HepG2 (cell line): ENCODE results near the gene MACROD2. TPM values are rescaled to one million over a fixed set of nuclear protein-coding genes. Genes with fewer than 3 reads are reported as not detected.

ENCODE experiments used
- ATAC-seq: fragments of 200-7000 bp; cut with Tn5 transposase; 3 replicates; pipeline ENCODE4 v1.9.1; 2020; ENCODE audit warnings: mild to moderate bottlenecking, moderate library complexity
- BruUV-seq: library from RNA; stranded (reverse); fragments of 400-500 nt; replicated peaks from 2 replicates; lab custom pipeline; 2021; lab: Mats Ljungman, UMichigan
- CTCF ChIA-PET: fragments of 300-600 bp; formaldehyde crosslinking; extraction: SDS; loops from one replicate; lab custom pipeline; 2021; ENCODE audit warnings: low total read pairs, inconsistent platforms, low intra/inter-chr PET ratio; lab: Yijun Ruan, JAX
- POLR2A ChIA-PET: fragments of 350-600 bp; sonication (Branson Sonifier 250); formaldehyde crosslinking; loops from one replicate; lab custom pipeline; 2020; ENCODE audit warnings: antibody characterized with exemption, inconsistent platforms; lab: Yijun Ruan, JAX
- DNase-seq: peaks from one replicate; pipeline ENCODE4 v3.0.0-alpha.2; 2015; ENCODE audit warnings: low spot score
- FAIRE-seq: peaks from 3 replicates; lab custom pipeline; 2011; peaks lifted over from hg19 to GRCh38; lab: Jason Lieb, UNC
- H2AFZ ChIP-seq: one replicate; pipeline ENCODE4 v1.6.1; 2011; ENCODE audit warnings: low read length, inconsistent platforms
- H3K27ac ChIP-seq: fragments of 300-600 bp; 3 replicates; pipeline ENCODE4 v1.8.0; 2011; ENCODE audit warnings: mixed run types, mild to moderate bottlenecking, mixed read lengths, low read length, inconsistent platforms; ENCODE audit not compliant: insufficient read depth; ENCODE audit errors: extremely low read length
- H3K27me3 ChIP-seq, 2 experiments: fragments of 200-600 bp in 1 of 2; 2 replicates in 1 of 2; 3 replicates in 1 of 2; pipeline versions ENCODE4 v1.6.0 to v1.8.0; 2011; ENCODE audit warnings: low read length in 2 of 2, mild to moderate bottlenecking in 2 of 2, moderate library complexity in 2 of 2, inconsistent platforms in 1 of 2; ENCODE audit not compliant: insufficient read depth in 2 of 2, control insufficient read depth in 1 of 2
- H3K36me3 ChIP-seq, 2 experiments: fragments of 200-600 bp in 1 of 2; replicated peaks in 1 of 2; 2 replicates in 1 of 2; 3 replicates in 1 of 2; pipeline versions ENCODE4 v1.5.1 to v1.8.0; 2011; ENCODE audit warnings: low read length in 2 of 2, inconsistent platforms in 1 of 2; ENCODE audit not compliant: insufficient read depth in 2 of 2, control insufficient read depth in 1 of 2
- H3K4me1 ChIP-seq: 2 replicates; pipeline ENCODE4 v1.5.1; 2012; ENCODE audit warnings: low read length, inconsistent platforms; ENCODE audit not compliant: insufficient read depth
- H3K4me2 ChIP-seq: 2 replicates; pipeline ENCODE4 v1.6.0; 2011; ENCODE audit warnings: low read depth, low read length, inconsistent platforms
- H3K4me3 ChIP-seq, 3 experiments: fragments of 200-600 bp in 1 of 3; sonication (generic), shearing (Covaris generic) in 1 of 3; replicated peaks in 1 of 3; 2 replicates each; pipeline ENCODE4 v1.5.1; 2011 to 2016; ENCODE audit warnings: low read length in 3 of 3, inconsistent platforms in 2 of 3, low read depth in 2 of 3, mild to moderate bottlenecking in 2 of 3, control low read depth in 1 of 3, mixed read lengths in 1 of 3; ENCODE audit not compliant: insufficient read depth in 1 of 3
- H3K79me2 ChIP-seq: one replicate; pipeline ENCODE4 v1.6.1; 2011; ENCODE audit warnings: low read length, inconsistent platforms; ENCODE audit not compliant: insufficient read depth
- H3K9ac ChIP-seq: 2 replicates; pipeline ENCODE4 v1.6.0; 2011; ENCODE audit warnings: mild to moderate bottlenecking, low read depth, low read length, inconsistent platforms; ENCODE audit not compliant: insufficient read depth
- H3K9me3 ChIP-seq: 2 replicates; pipeline ENCODE4 v1.5.1; 2012; ENCODE audit warnings: mild to moderate bottlenecking, low read length
- H4K20me1 ChIP-seq: 2 replicates; pipeline ENCODE4 v1.6.0; 2011; ENCODE audit warnings: inconsistent platforms, mild to moderate bottlenecking, low read length, moderate library complexity; ENCODE audit not compliant: insufficient read depth
- SSRP1 ChIP-seq: IDR thresholded peaks from 2 replicates; pipeline ENCODE4 v1.6.1; 2016; ENCODE audit warnings: control low read depth
- TFAP4 ChIP-seq: sonication (generic); IDR thresholded peaks from 2 replicates; pipeline ENCODE4 v1.6.1; 2016; ENCODE audit warnings: low read depth, borderline replicate concordance
- WGBS: methylation state at CpG from one replicate; pipeline ENCODE4 v1.1.6; 2017; ENCODE audit warnings: low lambda C conversion rate; 5-methylcytosine and 5-hydroxymethylcytosine counted together
- in situ Hi-C: cut with HindIII; loops from 2 replicates; pipeline ENCODE4 v1.10.0; 2017; ENCODE audit warnings: low pct_unique_long_range_greater_than_20kb; ENCODE audit not compliant: extremely low pct_ligation_motif_present
- intact Hi-C: fragments of 100-400 bp; cut with micrococcal nuclease; formaldehyde crosslinking; loops from one replicate; pipeline ENCODE4 v1.10.0; 2022; ENCODE audit not compliant: unreplicated experiment
- polyA plus RNA-seq, 8 experiments: library from polyadenylated mRNA; depleted of rRNA in 3 of 8; stranded (reverse) in 7 of 8; unstranded in 1 of 8; fragments of >200 nt; fragmentation: Illumina TruSeq in 4 of 8; extraction: Trizol in 4 of 8; gene quantifications; 2 replicates each; pipeline versions ENCODE4 v1.2.1 to v1.2.3, GENCODE V29; 2011 to 2016; ENCODE audit warnings: low read depth in 4 of 8, missing spikeins in 1 of 8, mixed read lengths in 1 of 8; ENCODE audit not compliant: insufficient read depth in 1 of 8
- total RNA-seq, 5 experiments: library from RNA; depleted of rRNA; stranded (reverse); fragments of >200 nt; fragmentation: Illumina TruSeq; extraction: Trizol; gene quantifications; 2 replicates each; pipeline ENCODE4 v1.2.3, GENCODE V29; 2016; ENCODE audit warnings: low read depth in 1 of 5
- TF ChIP-seq, protein P1 (sequence below), 2 experiments: fragments of 450-650 bp in 1 of 2; sonication (generic) in 1 of 2; formaldehyde crosslinking in 1 of 2; IDR thresholded peaks; 2 replicates each; pipeline versions ENCODE4 v1.6.1 to v1.8.0; 2016 to 2022; ENCODE audit warnings: antibody characterized with exemption in 1 of 2, mild to moderate bottlenecking in 1 of 2, missing genetic modification reagents in 1 of 2

Gene MACROD2
- total and polyA plus RNA-seq, 2 of the 13 experiments (the other 11 are each of a cell fraction or from before 2014, with no cell fraction given), result 0.13 to 0.51 TPM

DNA sequence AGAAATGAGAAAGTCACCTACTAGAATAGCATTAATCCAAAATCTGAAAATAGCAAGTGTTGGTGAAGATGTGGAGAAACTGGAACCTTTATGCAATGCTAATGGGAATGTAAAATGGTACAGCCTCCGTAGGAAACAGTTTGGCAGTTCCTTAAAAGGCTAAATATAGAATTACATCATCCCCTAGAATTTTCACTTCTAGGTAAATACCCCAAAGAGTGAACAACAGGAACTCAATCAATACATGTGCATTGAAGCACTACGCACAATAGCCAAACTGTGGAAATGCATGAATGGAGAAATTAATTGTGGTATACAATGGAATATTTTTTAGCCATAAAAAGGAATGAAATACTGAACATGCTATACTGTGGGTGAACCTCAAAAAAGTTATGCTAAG lies 1324.1 kb downstream of the MACROD2 start (continued):
- TF ChIP-seq, protein P1, sequence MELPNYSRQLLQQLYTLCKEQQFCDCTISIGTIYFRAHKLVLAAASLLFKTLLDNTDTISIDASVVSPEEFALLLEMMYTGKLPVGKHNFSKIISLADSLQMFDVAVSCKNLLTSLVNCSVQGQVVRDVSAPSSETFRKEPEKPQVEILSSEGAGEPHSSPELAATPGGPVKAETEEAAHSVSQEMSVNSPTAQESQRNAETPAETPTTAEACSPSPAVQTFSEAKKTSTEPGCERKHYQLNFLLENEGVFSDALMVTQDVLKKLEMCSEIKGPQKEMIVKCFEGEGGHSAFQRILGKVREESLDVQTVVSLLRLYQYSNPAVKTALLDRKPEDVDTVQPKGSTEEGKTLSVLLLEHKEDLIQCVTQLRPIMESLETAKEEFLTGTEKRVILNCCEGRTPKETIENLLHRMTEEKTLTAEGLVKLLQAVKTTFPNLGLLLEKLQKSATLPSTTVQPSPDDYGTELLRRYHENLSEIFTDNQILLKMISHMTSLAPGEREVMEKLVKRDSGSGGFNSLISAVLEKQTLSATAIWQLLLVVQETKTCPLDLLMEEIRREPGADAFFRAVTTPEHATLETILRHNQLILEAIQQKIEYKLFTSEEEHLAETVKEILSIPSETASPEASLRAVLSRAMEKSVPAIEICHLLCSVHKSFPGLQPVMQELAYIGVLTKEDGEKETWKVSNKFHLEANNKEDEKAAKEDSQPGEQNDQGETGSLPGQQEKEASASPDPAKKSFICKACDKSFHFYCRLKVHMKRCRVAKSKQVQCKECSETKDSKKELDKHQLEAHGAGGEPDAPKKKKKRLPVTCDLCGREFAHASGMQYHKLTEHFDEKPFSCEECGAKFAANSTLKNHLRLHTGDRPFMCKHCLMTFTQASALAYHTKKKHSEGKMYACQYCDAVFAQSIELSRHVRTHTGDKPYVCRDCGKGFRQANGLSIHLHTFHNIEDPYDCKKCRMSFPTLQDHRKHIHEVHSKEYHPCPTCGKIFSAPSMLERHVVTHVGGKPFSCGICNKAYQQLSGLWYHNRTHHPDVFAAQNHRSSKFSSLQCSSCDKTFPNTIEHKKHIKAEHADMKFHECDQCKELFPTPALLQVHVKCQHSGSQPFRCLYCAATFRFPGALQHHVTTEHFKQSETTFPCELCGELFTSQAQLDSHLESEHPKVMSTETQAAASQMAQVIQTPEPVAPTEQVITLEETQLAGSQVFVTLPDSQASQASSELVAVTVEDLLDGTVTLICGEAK (IDR thresholded peaks at IDR 0.05), result no peak
- TF ChIP-seq, protein P1 (CRISPR knock-in tag; IDR thresholded peaks at IDR 0.05), result no peak

GRCh38 chr20:15320941-15321340 lies 1325.6 kb downstream of the MACROD2 start:
- intact Hi-C loops (no loop called here), in situ Hi-C loops (no loop called here)
- Histone ChIP-seq H3K27ac (no peak overlapping the region), H3K27me3 (no peaks in the 10 kb centered on the region), H3K9ac (no peak overlapping the region), H3K9me3 (peaks cover 83% of the 10 kb centered on the region), H3K4me1 (no peaks in the 10 kb centered on the region), H3K79me2 (no peaks in the 10 kb centered on the region), H3K36me3 (no peaks in the 10 kb centered on the region), H2AFZ (no peak overlapping the region), H3K4me3 (no peak overlapping the region), H3K4me2 (no peak overlapping the region), H4K20me1 (no peaks in the 10 kb centered on the region)
- ChIA-PET POLR2A (no interaction called here), CTCF (no interaction called here)
- FAIRE-seq (no peak), DNase-seq (no peak), ATAC-seq (no peak)
- TF ChIP-seq TFAP4, result no peak
- TF ChIP-seq SSRP1 (CRISPR knock-in tag), result no peak
- WGBS, result 8% methylated on average over 2 of the region's 2 CpGs
- BruUV-seq, result no TSS peak
